Measurements from ENCODE around the gene HSPA8. TPM values are rescaled to one million over a fixed set of nuclear protein-coding genes. Genes with fewer than 3 reads are reported as not detected.

HSPA8 gene
- total RNA-seq, 2 donors from 2014 or later, result 1,572 to 1,940 TPM

DNA sequence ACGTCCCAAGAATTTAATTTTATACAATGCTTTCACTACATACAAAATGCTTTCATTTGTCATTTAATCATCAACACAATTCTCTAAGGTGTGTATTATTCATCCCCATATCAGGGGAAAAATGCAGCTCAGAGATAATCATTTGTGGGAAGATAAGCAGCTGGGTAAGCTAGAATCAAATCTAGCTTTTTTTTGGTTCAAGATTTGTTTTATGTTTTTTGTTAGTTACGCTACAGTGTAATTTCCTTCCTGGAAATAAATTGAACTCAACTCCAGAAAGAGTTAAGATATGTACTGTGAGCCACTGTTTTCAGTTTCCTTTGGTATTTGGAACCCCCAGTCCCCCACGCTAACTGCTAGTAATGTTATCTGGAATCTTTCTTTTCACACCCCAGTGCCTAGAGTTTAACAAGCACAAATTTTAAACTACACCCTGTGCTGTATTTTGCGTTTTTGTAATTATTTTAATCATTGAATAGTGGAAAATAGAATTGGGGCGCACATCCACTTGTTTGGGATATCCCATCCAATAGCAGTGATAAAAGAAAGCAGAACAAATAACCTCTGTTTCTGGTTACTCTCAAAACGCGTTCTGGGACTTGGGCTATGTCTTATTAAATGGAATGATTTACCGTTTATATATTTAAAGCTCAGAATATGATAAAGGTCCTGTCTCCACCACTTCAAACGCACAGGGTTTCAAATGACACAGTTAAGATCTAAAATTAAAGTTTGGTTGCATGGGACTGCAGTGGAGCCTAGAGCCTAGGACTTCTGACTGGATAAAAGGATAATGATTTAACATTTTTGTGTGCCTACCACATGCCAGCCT lies 2.1 kb upstream of the HSPA8 start:
- Histone ChIP-seq H3K4me3 (ENCODE audit: low read length) (peak overlapping the region; percentile 84), H3K27ac (ENCODE audit: low read depth, low read length) (no peak overlapping the region), H3K9me3 (ENCODE audit: control insufficient read depth, low read length) (no peaks in the 10 kb centered on the region), H3K9ac (ENCODE audit: extremely low read depth, low read length, poor library complexity, severe bottlenecking) (peak overlapping the region; percentile 99), H3K36me3 (ENCODE audit: control insufficient read depth, insufficient read depth, low read length) (peaks cover 31% of the 10 kb centered on the region), H3K4me1 (ENCODE audit: control insufficient read depth, insufficient read depth, low read length) (peaks cover 3% of the 10 kb centered on the region), H3K27me3 (ENCODE audit: control insufficient read depth, insufficient read depth, low read length, poor library complexity, severe bottlenecking) (no peaks in the 10 kb centered on the region)
- no peaks in the 10 kb centered on the region for H3K27me3 Mint-ChIP-seq (ENCODE audit: insufficient read depth)
- H3K36me3 Mint-ChIP-seq (ENCODE audit: low read depth), result peaks cover 31% of the 10 kb centered on the region
- H3K27ac Mint-ChIP-seq, result peak overlapping the region; percentile 94
- peak overlapping the region; percentile 98 for H3K4me3 Mint-ChIP-seq
- WGBS, 2 experiments (ENCODE audit: insufficient coverage in 1 of 2, insufficient read length in 1 of 2), result 83% methylated on average over 2 to 9 of the region's 9 CpGs
- TF ChIP-seq, protein P1, sequence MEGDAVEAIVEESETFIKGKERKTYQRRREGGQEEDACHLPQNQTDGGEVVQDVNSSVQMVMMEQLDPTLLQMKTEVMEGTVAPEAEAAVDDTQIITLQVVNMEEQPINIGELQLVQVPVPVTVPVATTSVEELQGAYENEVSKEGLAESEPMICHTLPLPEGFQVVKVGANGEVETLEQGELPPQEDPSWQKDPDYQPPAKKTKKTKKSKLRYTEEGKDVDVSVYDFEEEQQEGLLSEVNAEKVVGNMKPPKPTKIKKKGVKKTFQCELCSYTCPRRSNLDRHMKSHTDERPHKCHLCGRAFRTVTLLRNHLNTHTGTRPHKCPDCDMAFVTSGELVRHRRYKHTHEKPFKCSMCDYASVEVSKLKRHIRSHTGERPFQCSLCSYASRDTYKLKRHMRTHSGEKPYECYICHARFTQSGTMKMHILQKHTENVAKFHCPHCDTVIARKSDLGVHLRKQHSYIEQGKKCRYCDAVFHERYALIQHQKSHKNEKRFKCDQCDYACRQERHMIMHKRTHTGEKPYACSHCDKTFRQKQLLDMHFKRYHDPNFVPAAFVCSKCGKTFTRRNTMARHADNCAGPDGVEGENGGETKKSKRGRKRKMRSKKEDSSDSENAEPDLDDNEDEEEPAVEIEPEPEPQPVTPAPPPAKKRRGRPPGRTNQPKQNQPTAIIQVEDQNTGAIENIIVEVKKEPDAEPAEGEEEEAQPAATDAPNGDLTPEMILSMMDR (conservative IDR thresholded peaks at IDR 0.05), result no peak
- H3K4me1 Mint-ChIP-seq, result peaks cover 29% of the 10 kb centered on the region
- DNase-seq, result no peak
- no peaks in the 10 kb centered on the region for H3K9me3 Mint-ChIP-seq

DNA sequence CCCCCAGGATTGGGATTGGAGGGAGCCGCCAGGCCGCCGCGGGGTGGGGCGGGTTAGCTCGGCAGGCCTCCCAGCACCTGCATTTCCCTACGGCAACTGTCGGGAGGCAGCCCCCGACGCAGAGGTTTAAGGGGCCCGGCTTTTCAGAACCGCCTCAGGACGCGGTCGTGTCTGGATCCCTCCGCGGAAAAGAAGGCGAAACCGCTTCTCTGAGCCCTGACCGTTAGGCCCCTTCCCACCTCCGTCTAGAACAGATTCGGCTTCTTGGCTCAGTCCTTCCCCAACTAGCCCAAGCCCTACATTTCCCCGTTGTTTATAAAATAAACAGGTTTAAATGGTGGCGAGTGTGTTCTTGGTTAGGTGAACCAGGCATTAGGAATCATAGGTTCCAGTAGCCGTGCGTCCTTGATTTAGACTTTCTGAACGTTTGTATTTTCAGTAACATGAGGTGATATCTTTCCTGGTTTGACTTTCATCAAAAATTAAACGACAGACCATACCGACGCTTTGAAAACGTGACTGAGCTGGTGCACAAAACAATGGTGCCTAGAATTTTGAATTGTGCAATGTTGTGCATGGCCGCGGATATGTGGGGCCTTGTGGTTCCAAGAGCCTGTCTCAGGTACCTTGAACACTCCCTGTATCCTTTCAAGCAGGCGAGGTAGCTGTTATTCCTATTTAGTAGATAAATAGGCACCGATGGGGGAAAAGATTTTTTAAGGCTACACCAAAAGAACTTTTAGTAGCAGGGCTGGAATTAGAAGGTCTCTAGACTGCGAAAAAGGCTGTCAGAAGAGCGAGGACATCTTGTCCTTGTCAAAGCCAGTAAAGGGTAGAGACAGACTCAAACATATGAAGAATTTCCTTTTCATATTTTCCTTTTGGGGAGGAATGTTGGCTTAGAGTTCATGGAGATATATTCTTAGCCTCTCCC lies 1.2 kb upstream of the HSPA8 start:
- H3K9me3 Mint-ChIP-seq, result no peaks in the 10 kb centered on the region
- H3K4me3 ChIP-seq (ENCODE audit: low read length), result peak overlapping the region; percentile 84
- H3K9ac ChIP-seq (ENCODE audit: extremely low read depth, low read length, poor library complexity, severe bottlenecking), result peak overlapping the region; percentile 99
- H3K4me1 Mint-ChIP-seq, result peaks cover 33% of the 10 kb centered on the region
- H3K27ac ChIP-seq (ENCODE audit: low read depth, low read length), result peak overlapping the region; percentile 99
- no peaks in the 10 kb centered on the region for H3K27me3 Mint-ChIP-seq (ENCODE audit: insufficient read depth)
- TF ChIP-seq, protein P1 (conservative IDR thresholded peaks at IDR 0.05), result no peak
- peaks cover 35% of the 10 kb centered on the region for H3K36me3 ChIP-seq (ENCODE audit: control insufficient read depth, insufficient read depth, low read length)
- H3K4me3 Mint-ChIP-seq, result peak overlapping the region; percentile 98
- H3K36me3 Mint-ChIP-seq (ENCODE audit: low read depth), result peaks cover 37% of the 10 kb centered on the region
- H3K4me1 ChIP-seq (ENCODE audit: control insufficient read depth, insufficient read depth, low read length), result peaks cover 3% of the 10 kb centered on the region
- H3K27ac Mint-ChIP-seq, result peak overlapping the region; percentile 94
- no peaks in the 10 kb centered on the region for H3K9me3 ChIP-seq (ENCODE audit: control insufficient read depth, low read length)
- no peak for DNase-seq
- H3K27me3 ChIP-seq (ENCODE audit: control insufficient read depth, insufficient read depth, low read length, poor library complexity, severe bottlenecking), result no peaks in the 10 kb centered on the region
- WGBS, 2 experiments (ENCODE audit: insufficient coverage in 1 of 2, insufficient read length in 1 of 2), result 5% methylated on average over 19 to 37 of the region's 37 CpGs

DNA sequence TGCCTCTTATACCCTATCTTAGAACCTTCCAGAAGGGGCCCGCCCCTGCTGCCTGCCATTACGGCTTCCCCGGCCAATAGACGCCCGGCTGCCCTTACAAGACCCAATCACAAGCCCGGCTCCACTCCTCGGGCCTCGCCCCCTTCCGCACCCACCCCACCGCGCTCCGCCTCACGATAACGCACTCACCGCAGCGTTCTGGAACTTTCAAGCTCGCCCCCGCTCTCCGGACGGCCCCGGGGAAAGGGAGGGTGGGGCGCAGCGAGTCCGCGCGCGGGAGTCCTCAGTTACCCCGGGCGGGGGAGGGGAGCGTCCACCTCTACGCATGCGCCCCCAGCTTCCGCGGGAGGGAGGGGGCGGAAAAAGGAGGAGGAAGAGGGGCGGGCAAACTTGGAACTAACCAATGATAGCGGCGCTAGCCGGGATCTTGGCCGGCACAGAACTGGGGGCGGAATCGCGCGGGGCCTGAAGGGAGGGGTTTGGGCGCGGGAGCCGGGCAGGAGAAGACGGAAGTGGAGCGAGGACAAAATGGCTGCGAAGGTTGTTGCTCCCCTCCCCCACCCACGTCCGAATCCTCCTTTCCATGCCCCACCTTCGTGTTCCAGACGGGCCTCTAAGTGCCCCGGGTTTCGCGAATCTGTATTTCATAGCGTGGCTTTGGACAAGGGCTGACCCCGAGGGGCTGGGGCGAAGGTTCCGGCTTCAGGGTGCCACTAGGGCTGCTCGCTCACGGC lies 389 bp upstream of the HSPA8 start:
- 0% methylated on average over 16 to 63 of the region's 63 CpGs for WGBS, 2 experiments (ENCODE audit: insufficient coverage in 1 of 2, insufficient read length in 1 of 2)
- H3K4me1 Mint-ChIP-seq, result peaks cover 38% of the 10 kb centered on the region
- H3K9me3 Mint-ChIP-seq, result no peaks in the 10 kb centered on the region
- H3K27me3 Mint-ChIP-seq (ENCODE audit: insufficient read depth), result no peaks in the 10 kb centered on the region
- Histone ChIP-seq H3K4me1 (ENCODE audit: control insufficient read depth, insufficient read depth, low read length) (peaks cover 3% of the 10 kb centered on the region), H3K36me3 (ENCODE audit: control insufficient read depth, insufficient read depth, low read length) (peaks cover 43% of the 10 kb centered on the region), H3K9ac (ENCODE audit: extremely low read depth, low read length, poor library complexity, severe bottlenecking) (peak overlapping the region; percentile 99), H3K9me3 (ENCODE audit: control insufficient read depth, low read length) (no peaks in the 10 kb centered on the region), H3K4me3 (ENCODE audit: low read length) (peak overlapping the region; percentile 84), H3K27ac (ENCODE audit: low read depth, low read length) (peak overlapping the region; percentile 99), H3K27me3 (ENCODE audit: control insufficient read depth, insufficient read depth, low read length, poor library complexity, severe bottlenecking) (no peaks in the 10 kb centered on the region)
- H3K36me3 Mint-ChIP-seq (ENCODE audit: low read depth), result peaks cover 45% of the 10 kb centered on the region
- H3K4me3 Mint-ChIP-seq, result peak overlapping the region; percentile 98
- DNase-seq, result peak; percentile 99
- H3K27ac Mint-ChIP-seq, result peak overlapping the region; percentile 94
- TF ChIP-seq, protein P1 (conservative IDR thresholded peaks at IDR 0.05), result no peak

Data from endodermal cell (in vitro differentiated cells).